Neutrophil (primary cell): ENCODE data around the gene PDE8A.
A peak's percentile ranks its signal among the peaks of the same experiment; 100 is the strongest.

Experiments
- H3K27ac ChIP-seq: fragments of 200-600 bp; sonication (generic); 2 replicates; pipeline ENCODE4 v1.5.1; 2016; ENCODE audit warnings: mild to moderate bottlenecking, moderate library complexity
- H3K27me3 ChIP-seq: fragments of 200-600 bp; sonication (generic); 2 replicates; pipeline ENCODE4 v1.6.0; 2016; ENCODE audit warnings: mild to moderate bottlenecking
- H3K36me3 ChIP-seq: fragments of 200-600 bp; sonication (generic); 2 replicates; pipeline ENCODE4 v1.5.1; 2017
- H3K4me1 ChIP-seq, 2 experiments: fragments of 200-600 bp in 1 of 2; sonication (generic) in 1 of 2; 1 replicate in 1 of 2; 2 replicates in 1 of 2; pipeline versions ENCODE4 v1.5.1 to v1.6.1; 2013 to 2016; ENCODE audit warnings: low read depth in 1 of 2, low read length in 1 of 2, mild to moderate bottlenecking in 1 of 2, moderate library complexity in 1 of 2; ENCODE audit not compliant: control insufficient read depth in 1 of 2, insufficient read depth in 1 of 2
- H3K4me3 ChIP-seq, 2 experiments: fragments of 200-600 bp in 1 of 2; sonication (generic) in 1 of 2; 1 replicate in 1 of 2; 2 replicates in 1 of 2; pipeline ENCODE4 v1.5.1; 2013 to 2016; ENCODE audit warnings: low read depth in 1 of 2, low read length in 1 of 2, mild to moderate bottlenecking in 1 of 2, moderate library complexity in 1 of 2
- H3K9me3 ChIP-seq: fragments of 200-600 bp; sonication (generic); 2 replicates; pipeline ENCODE4 v1.5.1; 2016
- TF ChIP-seq, protein P1 (sequence below): fragments of 200-600 bp; sonication (generic); IDR thresholded peaks from 2 replicates; pipeline ENCODE4 v1.5.1; 2016; ENCODE audit warnings: antibody characterized with exemption

Gene PDE8A

DNA sequence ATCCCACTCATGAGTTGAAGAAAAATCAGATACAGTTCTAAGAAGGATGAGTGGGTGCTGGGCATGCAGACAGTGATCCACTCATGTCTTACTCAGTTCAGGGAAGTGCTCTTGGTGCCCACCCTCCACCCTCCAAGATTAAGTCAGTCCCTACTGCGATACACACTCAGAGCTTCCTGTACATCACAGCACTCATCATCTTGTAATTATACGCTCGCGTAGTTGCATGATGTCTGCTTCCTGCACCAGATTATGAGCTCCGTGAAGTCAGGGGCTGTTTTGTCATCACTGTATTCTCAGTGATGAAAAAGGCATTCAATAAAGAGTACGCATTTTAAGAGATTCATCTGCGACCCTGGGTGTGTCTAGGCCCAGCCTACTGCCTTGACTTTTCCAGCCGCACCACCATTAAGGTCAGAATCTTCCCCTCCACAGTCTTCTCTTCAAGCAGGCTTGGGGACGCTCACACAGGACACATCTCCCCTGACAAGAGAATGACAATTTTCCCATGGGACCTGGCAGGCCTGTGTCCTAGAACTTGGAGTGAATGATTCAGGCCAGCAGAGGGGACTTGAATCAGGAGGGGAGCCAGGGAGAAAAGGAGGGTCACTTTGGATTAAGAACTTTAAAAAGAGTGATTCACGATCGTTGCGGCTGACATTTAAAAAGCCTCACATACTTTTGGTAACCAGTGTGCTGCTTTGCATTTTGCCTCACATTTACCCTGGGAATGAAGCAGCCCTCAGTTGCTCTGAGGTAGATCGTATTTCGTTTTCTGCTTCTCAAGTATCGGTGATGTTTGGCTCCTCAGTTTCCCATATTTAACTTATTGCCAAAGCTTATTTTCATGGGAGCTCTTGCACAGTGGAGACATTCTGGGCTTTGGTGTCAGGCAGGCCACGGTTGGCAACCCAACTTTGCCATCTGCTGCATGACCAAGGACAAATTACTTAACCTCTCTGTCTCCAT lies 7.9 kb upstream of the PDE8A start:
- Histone ChIP-seq H3K36me3 (no peaks in the 10 kb centered on the region), H3K27ac (no peak overlapping the region), H3K4me1 (no peaks in the 10 kb centered on the region), H3K9me3 (no peaks in the 10 kb centered on the region), H3K27me3 (peaks cover 6% of the 10 kb centered on the region), H3K4me3 (no peak overlapping the region)
- TF ChIP-seq, protein P1, sequence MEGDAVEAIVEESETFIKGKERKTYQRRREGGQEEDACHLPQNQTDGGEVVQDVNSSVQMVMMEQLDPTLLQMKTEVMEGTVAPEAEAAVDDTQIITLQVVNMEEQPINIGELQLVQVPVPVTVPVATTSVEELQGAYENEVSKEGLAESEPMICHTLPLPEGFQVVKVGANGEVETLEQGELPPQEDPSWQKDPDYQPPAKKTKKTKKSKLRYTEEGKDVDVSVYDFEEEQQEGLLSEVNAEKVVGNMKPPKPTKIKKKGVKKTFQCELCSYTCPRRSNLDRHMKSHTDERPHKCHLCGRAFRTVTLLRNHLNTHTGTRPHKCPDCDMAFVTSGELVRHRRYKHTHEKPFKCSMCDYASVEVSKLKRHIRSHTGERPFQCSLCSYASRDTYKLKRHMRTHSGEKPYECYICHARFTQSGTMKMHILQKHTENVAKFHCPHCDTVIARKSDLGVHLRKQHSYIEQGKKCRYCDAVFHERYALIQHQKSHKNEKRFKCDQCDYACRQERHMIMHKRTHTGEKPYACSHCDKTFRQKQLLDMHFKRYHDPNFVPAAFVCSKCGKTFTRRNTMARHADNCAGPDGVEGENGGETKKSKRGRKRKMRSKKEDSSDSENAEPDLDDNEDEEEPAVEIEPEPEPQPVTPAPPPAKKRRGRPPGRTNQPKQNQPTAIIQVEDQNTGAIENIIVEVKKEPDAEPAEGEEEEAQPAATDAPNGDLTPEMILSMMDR, result no peak

- H3K27me3 ChIP-seq, result peaks cover 20% of the 10 kb centered on the region
- no peak overlapping the region for H3K4me3 ChIP-seq
- H3K9me3 ChIP-seq, result no peaks in the 10 kb centered on the region
- peaks cover 7 to 9% of the 10 kb centered on the region in 2 experiments for H3K4me1 ChIP-seq
- H3K36me3 ChIP-seq, result no peaks in the 10 kb centered on the region
- no peak overlapping the region for H3K27ac ChIP-seq
- TF ChIP-seq, protein P1, result no peak
Measured at GRCh38 chr15:84975871-84976351, 5.7 kb upstream of the PDE8A start.

DNA sequence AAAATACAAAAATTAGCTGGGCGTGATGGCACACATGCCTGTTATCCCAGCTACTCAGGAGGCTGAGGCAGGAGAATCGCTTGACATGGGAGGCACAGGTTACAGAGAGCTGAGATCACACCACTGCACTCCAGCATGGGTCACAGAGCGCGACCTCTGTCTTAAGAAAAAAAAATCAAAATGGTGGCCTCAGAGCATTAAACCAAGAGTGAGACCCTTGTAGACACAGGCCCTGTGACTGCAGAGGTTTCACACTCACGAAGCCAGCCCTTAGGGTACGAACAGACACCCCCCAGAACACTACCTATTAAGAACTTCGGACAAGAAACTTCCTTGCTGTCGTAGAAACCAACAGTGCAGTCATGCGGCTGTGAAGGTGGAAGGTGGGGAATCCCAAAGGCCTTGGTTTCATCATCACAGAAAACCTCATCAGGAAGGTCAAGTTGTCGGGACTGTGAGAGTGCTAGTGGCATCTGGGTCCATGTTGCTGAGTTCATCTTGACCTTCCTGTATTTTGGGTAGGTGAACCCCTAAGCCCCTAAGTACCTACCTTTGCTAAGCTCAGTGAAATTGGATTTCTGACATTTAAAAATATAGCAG lies 4.8 kb upstream of the PDE8A start:
- Histone ChIP-seq H3K36me3 (no peaks in the 10 kb centered on the region), H3K4me3 (no peak overlapping the region), H3K9me3 (no peaks in the 10 kb centered on the region), H3K27me3 (peaks cover 20% of the 10 kb centered on the region), H3K4me1 (peaks cover 7 to 9% of the 10 kb centered on the region in 2 experiments), H3K27ac (no peak overlapping the region)
- TF ChIP-seq, protein P1, result no peak

DNA sequence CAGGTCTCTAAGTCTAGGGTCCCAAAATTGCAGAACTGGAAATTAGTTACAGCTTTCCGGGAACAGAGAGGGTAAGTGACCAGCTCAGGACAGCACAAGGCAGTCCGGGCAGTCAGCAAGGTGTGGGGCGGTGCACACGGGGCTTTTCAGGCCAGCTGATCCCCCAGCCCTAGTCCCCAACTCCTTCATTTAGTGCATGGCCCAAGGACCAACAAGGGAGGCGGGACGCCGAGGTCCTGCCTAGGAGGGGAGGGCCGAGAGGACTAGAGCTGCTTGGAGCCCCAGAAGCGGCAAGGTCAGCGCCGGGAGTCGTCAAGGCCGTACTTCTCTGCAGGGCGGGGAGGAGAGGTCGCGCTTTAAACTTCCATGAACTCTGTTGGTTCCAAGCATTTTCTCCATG lies 2.0 kb upstream of the PDE8A start:
- TF ChIP-seq, protein P1, result no peak
- peaks cover 16 to 20% of the 10 kb centered on the region in 2 experiments for H3K4me1 ChIP-seq
- H3K27me3 ChIP-seq, result peaks cover 36% of the 10 kb centered on the region
- H3K9me3 ChIP-seq, result no peaks in the 10 kb centered on the region
- no peaks in the 10 kb centered on the region for H3K36me3 ChIP-seq
- peak overlapping the region; percentile 79 to 93 for H3K4me3 ChIP-seq
- H3K27ac ChIP-seq, result no peak overlapping the region

DNA sequence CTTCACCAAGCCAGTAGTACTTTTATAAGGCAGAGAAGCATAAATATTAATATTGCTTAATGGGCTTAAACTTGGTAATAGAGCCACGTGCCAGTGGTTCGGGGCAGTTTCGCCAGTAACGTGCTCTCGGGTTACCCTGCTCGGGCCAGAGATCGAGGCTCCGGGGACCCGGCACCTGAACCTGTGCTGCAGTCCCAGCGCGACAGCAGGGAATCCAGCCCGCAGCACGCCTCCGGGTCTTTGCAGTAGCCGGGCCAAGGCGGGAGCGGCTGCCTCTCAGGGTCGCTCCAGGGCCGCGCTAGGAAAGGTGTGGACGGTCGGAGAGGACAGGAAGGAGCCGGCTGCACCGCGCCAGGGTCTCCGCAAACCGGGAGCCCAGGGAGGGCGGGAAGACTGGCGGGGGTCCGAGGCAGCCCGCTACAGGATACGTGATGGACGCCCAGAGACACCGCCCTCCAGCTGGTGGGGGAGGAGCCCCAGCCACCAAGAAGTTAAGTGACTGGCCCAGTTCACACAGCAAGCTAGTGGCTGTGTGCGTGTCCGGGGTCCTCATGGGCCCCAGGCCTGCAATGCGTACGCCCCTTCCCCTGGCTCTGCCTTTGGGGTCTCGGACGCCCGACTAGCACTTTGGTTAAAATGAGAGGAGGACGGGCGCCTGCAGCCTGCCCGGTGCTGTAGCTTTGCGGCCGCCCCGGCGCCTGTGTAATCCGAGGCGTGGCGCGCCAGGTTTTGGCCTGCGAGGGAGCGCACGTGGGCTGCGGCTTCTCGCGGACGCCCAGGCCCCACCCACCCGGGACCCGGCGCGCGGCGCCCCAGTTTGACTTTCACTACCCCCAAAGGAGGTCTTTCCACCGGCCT lies 1.2 kb upstream of the PDE8A start:
- H3K4me3 ChIP-seq, result peak overlapping the region; percentile 79 to 93
- no peaks in the 10 kb centered on the region for H3K9me3 ChIP-seq
- peak overlapping the region; percentile 87 for H3K27ac ChIP-seq
- H3K36me3 ChIP-seq, result no peaks in the 10 kb centered on the region
- TF ChIP-seq, protein P1, result no peak
- H3K27me3 ChIP-seq, result peaks cover 36% of the 10 kb centered on the region
- H3K4me1 ChIP-seq, result peaks cover 16 to 20% of the 10 kb centered on the region in 2 experiments
